Skeletal muscle satellite cell (primary cell): ENCODE measurements around the gene SNAPIN. TPM values are rescaled to one million over a fixed set of nuclear protein-coding genes. Genes with fewer than 3 reads are reported as not detected.

Experiments
- H3K27me3 ChIP-seq: 2 replicates; pipeline ENCODE4 v1.7.0; 2013; ENCODE audit warnings: low read length; ENCODE audit not compliant: control insufficient read depth, insufficient read depth
- H3K36me3 ChIP-seq: 2 replicates; pipeline ENCODE4 v1.7.0; 2013; ENCODE audit warnings: mild to moderate bottlenecking, control low read depth, low read length; ENCODE audit not compliant: insufficient read depth
- H3K4me1 ChIP-seq: 2 replicates; pipeline ENCODE4 v1.7.0; 2013; ENCODE audit warnings: low read length; ENCODE audit not compliant: control insufficient read depth, insufficient read depth
- H3K4me2 ChIP-seq: 2 replicates; pipeline ENCODE4 v1.7.0; 2013; ENCODE audit warnings: mild to moderate bottlenecking, low read length
- H3K4me3 ChIP-seq: 2 replicates; pipeline ENCODE4 v1.7.0; 2013; ENCODE audit warnings: low read length
- H3K9ac ChIP-seq: 2 replicates; pipeline ENCODE4 v1.7.0; 2013; ENCODE audit warnings: mild to moderate bottlenecking, low read depth, low read length, moderate library complexity
- H3K9me3 ChIP-seq: replicated peaks from 2 replicates; pipeline ENCODE4 v1.7.0; 2013; ENCODE audit warnings: mild to moderate bottlenecking, control low read depth, low read length
- small RNA-seq: library from RNA; depleted of rRNA; stranded (forward); fragments of <200 nt; gene quantifications from one replicate; pipeline ENCODE3, GENCODE V24; 2012

Gene SNAPIN

DNA sequence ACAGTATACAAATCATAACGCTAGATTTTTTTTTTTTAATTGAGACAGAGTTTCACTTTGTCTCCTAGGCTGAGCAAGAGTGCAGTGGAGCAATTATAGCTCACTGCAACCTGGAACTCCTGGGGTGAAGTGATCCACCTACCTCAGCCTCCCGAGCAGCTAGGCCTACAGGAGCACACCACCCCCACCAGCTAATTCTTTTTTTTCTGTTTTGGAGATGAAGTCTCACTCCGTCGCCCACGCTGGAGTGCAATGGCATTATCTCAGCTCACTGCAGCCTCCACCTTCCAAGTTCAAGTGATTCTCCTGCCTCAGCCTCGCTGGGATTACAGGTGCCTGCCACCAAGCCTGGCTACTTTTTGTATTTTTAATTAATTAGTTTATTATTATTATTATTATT lies 41.3 kb downstream of the SNAPIN start:
- H3K27me3 ChIP-seq, result no peaks in the 10 kb centered on the region
- H3K4me2 ChIP-seq, result no peak overlapping the region
- H3K9me3 ChIP-seq, result no peaks in the 10 kb centered on the region
- peaks cover 11% of the 10 kb centered on the region for H3K4me1 ChIP-seq
- no peak overlapping the region for H3K4me3 ChIP-seq
- H3K9ac ChIP-seq, result no peak overlapping the region
- H3K36me3 ChIP-seq, result no peaks in the 10 kb centered on the region

- H3K9me3 ChIP-seq, result no peaks in the 10 kb centered on the region
- no peaks in the 10 kb centered on the region for H3K27me3 ChIP-seq
- H3K4me3 ChIP-seq, result no peak overlapping the region
- no peak overlapping the region for H3K9ac ChIP-seq
- H3K4me1 ChIP-seq, result no peaks in the 10 kb centered on the region
- no peak overlapping the region for H3K4me2 ChIP-seq
- no peaks in the 10 kb centered on the region for H3K36me3 ChIP-seq
These were observed 47.0 kb downstream of the SNAPIN start for GRCh38 chr1:153705484-153705883.

DNA sequence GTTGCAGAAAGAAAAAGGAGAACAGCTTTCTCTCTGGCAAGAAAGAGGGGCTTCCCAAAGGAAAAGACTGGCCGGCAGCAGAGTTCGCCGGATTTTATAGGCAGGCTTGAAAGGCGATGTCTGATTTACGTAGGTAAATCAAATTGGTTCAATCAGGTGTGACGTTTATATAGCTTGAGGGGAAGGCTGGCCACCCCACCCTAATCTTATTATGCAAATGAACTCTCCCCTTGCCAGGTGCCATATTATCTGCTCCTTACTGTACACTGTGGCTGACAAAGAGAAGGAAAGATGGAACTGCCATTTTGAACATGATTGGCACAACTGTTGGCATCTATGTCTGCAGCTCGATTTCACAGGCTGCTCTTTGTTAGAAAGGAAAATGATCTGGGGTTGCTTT lies 52.5 kb downstream of the SNAPIN start:
- H3K9ac ChIP-seq, result no peak overlapping the region

More for the DNA sequence above, 52.5 kb downstream of the SNAPIN start:
- Histone ChIP-seq H3K9me3 (no peaks in the 10 kb centered on the region), H3K4me3 (no peak overlapping the region), H3K4me1 (no peaks in the 10 kb centered on the region), H3K36me3 (no peaks in the 10 kb centered on the region), H3K4me2 (no peak overlapping the region), H3K27me3 (peaks cover 5% of the 10 kb centered on the region)

Small RNAs within 50 kb of the gene (small RNA-seq; reads per million reads assigned to genes)
- not detected for gene MIR8083
- gene RN7SL372P, result not detected
